ENCODE results near the gene TRIO. TPM values are rescaled to one million over a fixed set of nuclear protein-coding genes. Genes with fewer than 3 reads are reported as not detected.

Gene TRIO
- polyA plus RNA-seq, 3 donors, result 10.3 to 63.1 (median 34.5) TPM

DNA sequence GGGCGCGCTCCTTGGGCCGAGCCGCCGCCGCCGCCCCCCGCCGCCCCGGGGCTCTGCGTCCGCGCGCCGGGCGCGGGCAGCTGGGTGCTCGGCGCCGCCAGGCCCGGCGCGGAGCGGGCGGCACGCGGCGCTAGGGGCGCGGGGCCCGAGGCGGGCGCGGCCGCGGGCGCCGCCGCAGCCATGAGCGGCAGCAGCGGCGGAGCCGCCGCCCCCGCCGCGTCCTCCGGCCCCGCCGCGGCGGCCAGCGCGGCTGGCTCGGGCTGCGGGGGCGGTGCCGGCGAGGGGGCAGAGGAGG is 351 bp downstream of the TRIO start:
- 0 to 1% (median 1%) methylated on average over 17 to 59 of the region's 59 CpGs for WGBS, 3 donors
- H3K27ac ChIP-seq (ENCODE audit: low read depth, low read length), result peak overlapping the region; percentile 98

DNA sequence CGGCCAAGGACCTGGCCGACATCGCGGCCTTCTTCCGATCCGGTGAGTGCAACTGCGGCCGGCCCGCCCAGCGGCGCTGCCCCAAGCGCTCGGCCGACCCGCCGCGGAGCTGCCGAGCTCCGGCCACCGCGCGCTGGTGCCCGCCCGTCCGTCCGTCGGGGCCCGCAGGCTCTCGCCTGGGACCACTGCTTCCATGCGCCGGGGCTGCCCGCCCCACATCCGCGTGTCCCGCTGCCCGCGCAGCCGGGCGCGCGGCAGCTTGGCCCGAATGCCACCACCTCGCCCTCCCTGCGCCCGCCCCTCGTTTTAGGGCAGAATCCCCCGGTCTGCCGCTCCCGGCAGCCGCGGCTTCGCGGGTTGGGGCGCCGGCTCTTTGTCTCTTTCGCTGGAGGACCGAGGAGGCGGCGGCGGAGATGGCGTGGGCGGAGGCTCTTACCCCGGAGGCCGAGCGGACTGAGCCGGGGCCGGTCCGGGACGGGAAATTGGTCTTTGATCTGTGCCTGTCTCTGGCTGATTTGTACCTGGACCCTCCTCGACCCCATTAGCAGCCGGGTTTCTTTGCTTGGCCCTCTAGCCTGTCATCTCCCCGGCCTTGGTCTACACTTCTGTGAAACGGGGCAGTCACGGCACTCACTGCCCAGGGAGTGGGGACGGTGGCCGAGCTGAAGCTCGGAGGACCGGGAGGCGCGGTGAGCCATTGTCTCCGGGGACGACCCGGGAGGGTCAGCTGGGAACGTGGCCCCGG is 871 bp downstream of the TRIO start:
- 0 to 1% (median 0%) methylated on average over 71 to 85 of the region's 85 CpGs for WGBS, 3 donors

DNA sequence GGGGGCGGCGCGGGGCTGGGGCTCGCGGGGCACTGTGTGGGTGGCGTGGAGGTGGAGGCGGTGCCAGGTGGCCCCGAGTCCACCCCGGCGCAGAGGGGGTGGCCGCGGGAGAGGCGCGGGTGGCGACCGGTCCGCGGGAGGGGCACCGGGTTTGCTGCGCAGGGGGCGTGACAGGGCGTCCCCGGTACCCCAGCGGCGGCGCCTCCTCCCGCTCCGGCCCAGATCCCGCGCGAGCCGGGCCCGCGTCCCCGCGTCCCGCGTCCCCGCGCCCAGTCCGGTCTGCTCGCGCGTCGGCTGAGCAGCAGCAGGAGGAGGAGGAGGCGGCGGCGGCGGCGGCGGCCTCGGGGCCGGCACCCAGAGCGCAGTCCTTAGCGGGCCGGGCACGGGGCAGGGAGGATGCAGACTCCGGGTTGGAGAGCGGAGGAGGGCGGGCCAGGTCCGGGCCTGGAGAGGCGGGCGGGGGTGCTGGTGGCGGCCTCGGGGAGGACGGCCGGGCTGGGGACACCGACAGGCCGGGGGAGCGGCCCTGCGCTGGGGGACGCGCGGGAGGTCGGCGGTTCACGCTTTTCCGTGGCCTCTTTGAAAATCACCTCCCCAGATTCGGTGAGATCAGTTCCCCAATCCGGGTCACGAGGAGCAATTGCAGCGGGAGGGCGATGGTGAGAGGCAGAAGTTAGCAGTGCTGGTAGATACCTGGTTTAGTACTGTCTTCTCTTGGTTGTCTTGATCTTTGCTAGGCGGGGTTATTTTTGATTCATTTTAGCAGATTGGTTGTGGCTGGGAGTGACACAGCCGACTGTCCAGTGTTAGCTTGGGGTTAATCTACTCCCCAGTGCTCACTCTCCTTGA is 1.7 kb downstream of the TRIO start:
- H3K27ac ChIP-seq (ENCODE audit: low read depth, low read length), result peak overlapping the region; percentile 98
- 1% methylated on average over 54 to 84 of the region's 85 CpGs for WGBS, 3 donors

More for the DNA sequence above, 871 bp downstream of the TRIO start:
- H3K27ac ChIP-seq (ENCODE audit: low read depth, low read length), result peak overlapping the region; percentile 98

DNA sequence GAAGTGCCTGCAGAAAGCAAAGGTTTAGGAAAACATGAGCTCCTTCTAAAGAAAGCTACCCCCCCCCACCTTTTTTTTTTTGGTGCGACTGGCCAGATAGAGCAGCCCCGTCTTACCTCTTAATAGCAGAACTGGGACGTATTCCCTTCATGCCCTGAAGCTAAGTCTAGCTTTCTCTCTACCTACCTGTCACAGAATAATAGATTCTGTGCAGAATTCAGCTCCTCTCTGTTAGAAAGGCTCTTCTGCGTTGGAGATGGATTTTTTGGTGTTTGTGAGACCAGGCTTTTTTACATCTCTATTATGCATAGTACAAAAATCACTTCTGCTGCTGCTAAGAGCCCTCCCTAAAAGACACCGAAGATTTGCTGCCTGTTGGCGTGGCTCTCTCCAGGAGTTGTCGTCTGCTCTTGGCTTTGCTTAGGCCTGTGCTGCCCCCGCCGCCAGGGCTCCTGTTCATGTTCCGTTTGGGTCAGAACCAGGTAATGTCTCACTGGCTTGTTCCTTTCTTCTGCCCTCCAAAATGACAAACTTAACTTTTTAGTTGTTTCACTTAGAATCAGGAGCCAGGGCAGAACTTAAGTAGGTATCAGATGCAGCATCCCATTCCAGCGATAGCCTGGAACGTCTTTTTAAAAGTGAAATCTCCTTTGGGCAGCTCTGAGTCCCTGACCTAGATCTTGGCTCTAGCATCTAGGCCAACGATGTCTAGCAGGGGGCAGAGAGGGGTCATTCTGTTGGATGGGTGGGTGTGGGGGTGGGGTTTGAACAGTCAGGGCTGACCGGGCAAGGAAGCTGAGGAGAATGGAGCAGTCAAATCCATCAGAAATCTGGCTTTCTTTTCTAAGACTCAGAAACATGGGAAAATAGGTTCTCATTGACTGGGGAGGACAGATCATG is 2.5 kb downstream of the TRIO start:
- WGBS, 3 donors, result 39 to 64% (median 46%) methylated on average over 14 of the region's 14 CpGs
- no peak overlapping the region for H3K27ac ChIP-seq (ENCODE audit: low read depth, low read length)

DNA sequence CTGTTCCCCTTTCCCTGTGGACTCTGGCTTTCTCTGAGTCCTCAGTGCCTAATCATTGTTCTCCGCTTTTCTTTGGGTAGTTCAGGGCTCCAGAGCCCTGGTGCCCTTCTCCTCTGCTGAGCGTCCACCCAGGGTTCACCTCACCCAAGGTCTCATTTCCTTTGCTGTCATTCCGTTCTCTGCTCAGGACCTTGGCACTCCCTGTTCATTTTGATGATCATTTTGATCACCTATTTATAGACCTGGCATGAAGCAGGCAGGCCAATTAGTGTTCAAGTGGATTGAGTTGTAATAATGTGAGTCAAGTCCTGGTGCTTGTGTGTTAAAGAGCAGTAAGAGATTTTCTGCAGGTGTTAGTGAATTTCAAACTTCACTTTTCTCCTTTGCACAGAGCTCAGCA is 3.6 kb downstream of the TRIO start:
- H3K27ac ChIP-seq (ENCODE audit: low read depth, low read length), result no peak overlapping the region
- 64 to 76% (median 68%) methylated on average over 3 of the region's 3 CpGs for WGBS, 3 donors

DNA sequence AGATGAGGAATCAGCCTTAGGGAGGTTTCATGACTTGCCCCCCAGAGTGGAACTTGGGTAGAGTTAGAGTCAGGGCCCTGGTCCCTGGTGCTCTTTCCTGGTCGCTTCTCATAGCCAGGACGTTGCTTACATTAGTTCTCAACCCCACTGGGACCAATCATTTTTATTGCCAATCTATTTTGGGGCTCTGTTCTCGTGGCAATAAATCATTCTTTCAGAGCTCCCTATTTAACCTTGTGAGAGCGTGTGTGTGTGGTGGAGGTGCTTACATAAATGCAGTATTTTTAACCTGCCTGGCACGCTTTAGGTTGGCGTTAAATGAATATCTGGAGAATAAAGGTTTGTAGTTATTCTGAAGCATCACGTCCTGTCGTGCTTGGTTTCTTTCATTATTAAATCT is 4.1 kb downstream of the TRIO start:
- WGBS, 3 donors, result 46 to 61% (median 59%) methylated on average over 8 of the region's 8 CpGs
- H3K27ac ChIP-seq (ENCODE audit: low read depth, low read length), result no peak overlapping the region

DNA sequence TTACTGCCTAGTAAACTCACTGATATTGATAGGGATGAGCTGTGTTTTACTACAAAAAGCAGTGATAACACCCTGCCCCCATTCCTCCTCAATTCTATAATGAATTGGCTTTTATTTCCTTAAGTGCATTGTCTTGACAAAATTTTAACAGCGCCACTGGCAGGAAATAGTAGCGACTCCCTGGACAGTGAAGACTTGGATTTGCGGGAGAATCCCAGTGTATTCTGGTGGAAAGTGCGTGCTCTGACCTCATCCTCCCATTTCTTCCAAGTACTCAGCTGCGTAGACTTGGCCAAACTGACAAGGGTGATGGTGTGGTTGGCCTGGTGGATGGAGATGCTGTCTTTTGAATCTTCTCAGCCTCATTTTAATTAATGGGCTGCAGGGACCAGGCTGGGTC is 5.3 kb downstream of the TRIO start:
- WGBS, 3 donors, result 76 to 80% (median 79%) methylated on average over 5 of the region's 5 CpGs
- no peak overlapping the region for H3K27ac ChIP-seq (ENCODE audit: low read depth, low read length)

DNA sequence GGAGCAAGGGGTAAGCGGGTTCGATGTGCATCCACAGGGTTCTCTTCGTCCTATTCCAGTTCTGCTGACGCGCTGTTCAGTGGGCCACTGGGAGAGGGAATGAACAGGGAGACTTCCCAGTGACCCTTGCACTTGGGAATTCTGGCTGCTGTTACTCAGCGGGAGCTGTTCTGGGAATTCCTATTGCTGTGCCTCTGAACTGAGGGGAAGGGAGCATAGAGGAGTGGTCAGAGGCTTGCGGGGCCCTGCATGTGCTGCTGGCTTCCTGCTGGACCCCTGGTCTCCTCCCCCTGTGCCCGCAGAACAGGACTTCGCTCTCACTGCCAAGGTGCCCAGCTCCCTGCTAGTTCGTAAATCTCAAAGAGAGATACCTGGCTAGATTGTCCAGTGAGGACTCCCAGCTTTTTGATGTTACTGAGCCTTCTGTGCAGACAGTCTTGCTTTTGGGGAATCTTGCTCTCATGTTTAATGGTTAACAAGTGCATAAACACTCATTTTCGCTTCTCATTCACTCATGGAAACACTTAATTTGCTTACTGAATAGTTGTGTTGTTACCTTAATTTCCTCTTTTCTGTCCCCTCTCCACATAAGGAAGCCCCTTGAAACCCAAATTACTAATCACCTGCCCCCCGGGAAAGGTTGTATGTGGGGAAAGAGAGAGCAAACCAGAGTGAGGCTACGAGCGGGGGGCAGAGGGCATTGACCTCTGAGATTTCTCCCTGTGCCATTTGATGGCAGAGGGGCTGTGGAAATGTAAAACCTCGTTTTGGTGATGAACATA is 5.9 kb downstream of the TRIO start:
- H3K27ac ChIP-seq (ENCODE audit: low read depth, low read length), result no peak overlapping the region
- WGBS, 3 donors, result 67 to 82% (median 81%) methylated on average over 15 of the region's 15 CpGs

DNA sequence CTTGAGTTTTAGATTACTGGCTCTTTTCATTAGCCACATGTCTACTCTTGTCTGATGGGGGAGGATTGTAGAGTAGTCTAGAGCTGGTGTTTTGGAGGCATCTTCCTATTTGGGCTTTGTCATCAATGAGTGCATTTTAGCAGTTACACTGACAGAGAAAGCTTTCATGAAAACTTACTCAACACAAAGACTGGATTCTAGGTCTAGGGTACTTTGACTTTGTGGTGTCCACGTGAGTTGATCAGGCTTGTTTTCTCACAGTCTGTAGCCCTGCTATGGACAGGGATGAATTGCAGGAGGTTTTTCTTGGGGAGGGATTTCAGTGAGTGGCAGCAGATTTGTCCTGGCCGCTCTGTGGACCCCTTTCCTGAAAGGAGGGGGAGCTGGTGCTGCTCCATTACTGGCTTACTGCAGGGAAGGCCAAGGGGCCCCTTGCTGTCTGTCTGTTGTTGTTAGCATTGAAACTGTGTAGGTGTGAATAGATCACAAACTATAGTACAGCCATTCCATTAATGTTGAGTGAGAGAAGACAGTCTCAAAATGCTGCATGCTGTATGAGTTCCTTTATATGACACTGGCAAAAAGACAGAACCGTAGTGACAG is 6.6 kb downstream of the TRIO start:
- 76 to 86% (median 85%) methylated on average over 3 of the region's 3 CpGs for WGBS, 3 donors

DNA sequence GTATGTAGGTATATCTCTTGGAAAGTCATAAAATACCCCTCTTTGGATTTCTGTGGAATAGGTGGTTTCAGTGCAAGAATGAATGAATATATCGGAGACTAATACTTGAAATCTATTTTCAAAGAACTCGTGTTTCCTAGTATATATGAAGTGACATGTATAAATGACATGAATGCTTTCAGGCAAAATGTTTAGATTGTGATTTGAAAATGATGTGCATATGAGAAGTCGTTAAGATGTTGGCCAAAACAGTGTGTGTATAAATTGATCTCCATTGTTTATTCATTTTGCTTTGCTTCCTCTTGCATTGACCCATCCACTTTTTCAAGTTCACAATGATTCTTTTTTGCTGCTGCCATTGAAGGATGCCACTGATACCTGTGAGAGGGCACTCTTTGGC is 8.3 kb downstream of the TRIO start:
- WGBS, 3 donors, result 79 to 92% (median 89%) methylated on average over 3 of the region's 3 CpGs
- H3K27ac ChIP-seq (ENCODE audit: low read depth, low read length), result no peak overlapping the region

More for the DNA sequence above, 6.6 kb downstream of the TRIO start:
- no peak overlapping the region for H3K27ac ChIP-seq (ENCODE audit: low read depth, low read length)

DNA sequence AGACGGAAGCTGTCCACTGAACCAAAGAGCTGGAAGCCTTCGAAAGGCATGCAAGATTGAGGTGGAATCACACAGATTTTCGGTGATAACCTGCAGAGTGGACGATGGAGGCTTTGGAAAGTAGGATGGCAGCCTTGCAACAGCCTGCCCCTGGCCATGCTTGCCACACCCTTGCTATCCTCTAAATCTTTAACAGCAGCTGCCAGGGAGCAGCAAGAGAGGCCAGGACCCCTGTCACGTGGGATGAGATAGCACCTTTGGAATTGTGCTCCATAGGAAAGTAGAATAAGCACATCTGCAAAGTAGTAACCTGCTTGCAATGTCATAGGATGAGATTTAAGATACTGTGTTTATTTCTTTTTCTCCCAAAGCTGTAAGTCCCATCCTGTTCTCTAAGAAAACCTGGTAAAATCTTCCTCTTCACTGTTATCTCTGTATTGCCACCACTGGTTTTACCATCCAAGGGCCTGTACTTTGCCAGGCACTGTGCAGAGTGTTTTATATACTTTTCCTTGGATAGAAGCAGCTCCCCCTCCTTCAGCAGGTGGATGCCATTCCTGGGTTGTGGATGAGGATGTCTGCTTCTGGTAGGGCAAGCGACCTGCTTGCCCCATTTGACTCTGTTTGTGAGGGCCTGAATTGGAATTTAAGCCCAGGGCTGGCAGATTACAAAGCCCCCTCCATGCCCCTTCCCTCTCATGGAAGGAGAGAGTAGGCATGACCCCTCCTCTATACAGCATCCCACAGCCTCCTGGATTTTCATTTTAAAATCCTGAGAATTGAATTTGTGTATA is 10.1 kb downstream of the TRIO start:
- 83 to 86% (median 84%) methylated on average over 6 of the region's 6 CpGs for WGBS, 3 donors
- H3K27ac ChIP-seq (ENCODE audit: low read depth, low read length), result no peak overlapping the region

DNA sequence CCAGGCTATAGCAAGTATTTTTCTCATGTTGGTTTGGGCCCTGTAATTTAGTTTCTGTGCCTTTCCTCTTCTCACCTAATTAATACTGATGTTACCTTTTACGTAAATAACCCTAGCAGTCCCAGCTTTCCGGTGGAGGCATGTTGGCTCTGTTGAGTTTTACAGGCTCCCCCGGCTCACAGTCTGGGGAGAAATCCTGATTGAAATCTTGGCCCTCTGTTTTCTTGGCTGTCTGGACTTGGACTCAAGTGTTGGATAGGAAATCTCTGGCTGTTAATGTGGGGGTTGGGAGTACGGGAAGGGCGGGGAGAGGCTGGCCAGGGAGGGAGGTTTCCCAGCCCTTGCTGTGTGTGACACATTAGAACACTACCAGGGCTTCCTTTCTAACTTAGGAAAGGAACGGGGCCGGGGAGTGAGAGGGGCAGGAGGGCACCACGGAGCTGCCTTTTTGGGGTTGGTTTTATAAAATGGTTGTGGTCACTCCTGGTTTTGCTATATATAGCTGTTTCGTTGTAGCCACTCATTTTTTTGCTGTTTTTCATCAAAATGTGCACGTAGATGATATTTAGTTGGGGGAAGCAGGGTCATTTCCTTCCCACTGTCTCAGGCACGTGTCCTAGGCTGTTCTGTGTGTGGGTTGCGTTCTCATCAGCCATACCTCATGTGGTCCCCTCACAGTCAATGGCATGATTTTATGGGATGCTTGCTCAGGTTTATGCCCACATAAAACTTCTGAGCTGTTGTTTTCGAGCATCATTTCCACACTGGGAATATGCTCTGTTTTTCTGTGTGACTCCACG is 11.0 kb downstream of the TRIO start:
- 11 to 50% (median 14%) methylated on average over 14 of the region's 14 CpGs for WGBS, 3 donors
- H3K27ac ChIP-seq (ENCODE audit: low read depth, low read length), result no peak overlapping the region

DNA sequence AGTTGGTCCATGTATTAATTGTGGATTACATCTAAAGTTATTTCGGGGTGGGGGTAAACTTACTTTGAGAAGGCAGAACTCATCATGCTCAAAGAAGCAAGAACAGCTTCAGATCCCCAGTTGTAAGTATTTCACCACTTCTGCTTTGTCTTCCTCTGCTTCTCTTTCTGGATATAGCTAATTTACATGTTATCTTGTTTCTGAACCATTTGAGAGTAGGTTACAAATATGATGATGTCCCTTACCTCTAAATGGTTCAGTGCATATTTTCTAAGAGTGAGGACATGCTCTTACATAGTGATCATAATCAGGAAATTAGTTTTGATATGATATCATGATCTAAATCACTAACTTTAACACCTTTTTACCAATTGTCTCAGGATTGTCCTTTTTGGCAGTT is 11.9 kb downstream of the TRIO start:
- H3K27ac ChIP-seq (ENCODE audit: low read depth, low read length), result no peak overlapping the region
- WGBS, 3 donors, result 61 to 94% (median 62%) methylated on average over 1 of the region's 1 CpG

DNA sequence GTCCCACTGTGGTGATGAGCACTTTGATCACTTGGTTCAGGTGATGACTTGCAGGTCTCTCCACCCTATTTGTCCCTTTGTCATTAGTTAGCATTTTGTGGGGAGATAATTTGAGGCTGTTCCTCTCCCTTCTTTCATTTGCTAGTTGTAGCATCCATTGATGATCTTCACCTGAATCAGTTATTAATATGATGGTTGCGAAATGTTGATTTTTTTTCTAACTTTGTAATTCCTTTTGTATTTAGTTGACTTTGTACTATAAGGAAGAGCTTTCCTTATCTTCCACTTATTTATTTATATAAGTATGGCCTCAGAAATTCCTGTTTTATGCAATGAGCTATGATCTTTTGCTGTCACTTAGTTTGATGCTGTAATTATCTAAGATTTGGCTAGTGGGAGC is 12.6 kb downstream of the TRIO start:
- WGBS, 3 donors, result 92 to 96% (median 95%) methylated on average over 1 of the region's 1 CpG
- no peak overlapping the region for H3K27ac ChIP-seq (ENCODE audit: low read depth, low read length)

DNA sequence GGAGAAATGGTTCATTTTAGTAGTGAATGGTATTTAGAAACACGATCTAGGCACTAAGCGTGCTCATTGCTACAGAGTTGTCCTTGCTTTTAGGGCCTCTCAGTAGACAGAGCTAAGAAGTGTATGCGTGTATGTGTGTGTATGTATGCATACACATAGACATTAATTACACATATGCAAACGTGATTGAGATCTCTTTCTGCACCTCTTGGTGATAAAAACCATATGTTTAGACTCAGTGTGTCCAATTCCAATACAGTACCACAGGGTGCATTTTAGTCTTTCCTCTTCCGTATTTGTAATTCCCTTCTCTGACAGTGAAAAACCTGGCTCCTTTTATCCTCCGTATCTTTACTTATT is 13.1 kb downstream of the TRIO start:
- H3K27ac ChIP-seq (ENCODE audit: low read depth, low read length), result no peak overlapping the region
- 47 to 59% (median 59%) methylated on average over 6 of the region's 6 CpGs for WGBS, 3 donors

DNA sequence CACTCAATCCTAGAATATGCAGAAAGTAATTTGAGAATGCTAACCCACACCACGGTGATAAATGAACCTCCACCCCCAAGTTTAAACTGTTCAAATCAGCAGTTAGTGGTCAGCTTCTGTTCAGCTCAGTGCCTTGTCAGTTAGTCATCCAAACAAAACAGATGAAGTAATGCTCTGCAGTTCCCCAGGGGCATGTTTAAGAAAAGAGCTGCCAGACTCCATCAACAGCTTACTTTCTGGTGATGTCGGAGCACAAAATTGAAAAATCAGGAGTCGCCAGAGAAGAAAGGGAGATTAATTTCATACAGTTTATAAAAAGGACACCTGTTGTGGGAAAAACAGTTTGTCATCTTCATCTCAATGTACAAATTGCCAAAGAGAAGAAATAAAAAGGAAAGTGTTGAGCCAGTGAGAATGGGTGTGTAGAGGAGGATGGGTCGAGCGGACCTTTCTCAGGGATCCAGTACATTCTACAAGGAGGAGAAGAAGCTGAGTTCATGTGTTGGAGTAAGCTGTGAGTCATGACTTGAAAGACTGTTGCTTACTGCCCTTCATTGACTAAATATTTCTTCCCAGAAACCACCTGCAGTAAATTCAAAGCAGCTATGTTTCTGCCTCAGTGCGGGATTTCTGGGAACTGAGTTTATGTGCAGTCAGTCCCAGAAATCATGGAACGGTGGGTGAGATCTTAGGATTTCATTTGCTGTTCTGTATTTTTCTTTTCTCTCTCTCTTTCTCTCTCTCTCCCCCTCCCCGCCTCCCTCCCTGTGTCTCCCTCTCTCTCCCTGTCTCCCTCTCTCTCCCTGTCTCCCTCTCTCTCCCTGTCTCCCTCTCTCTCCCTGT is 13.7 kb downstream of the TRIO start:
- H3K27ac ChIP-seq (ENCODE audit: low read depth, low read length), result no peak overlapping the region
- WGBS, 3 donors, result 34 to 62% (median 43%) methylated on average over 8 of the region's 8 CpGs
